Measurements from ENCODE around the gene N4BP2L2. TPM values are rescaled to one million over a fixed set of nuclear protein-coding genes. Genes with fewer than 3 reads are reported as not detected.

Gene N4BP2L2
- total RNA-seq, 1 experiment from 2014 or later, result 92.7 TPM

DNA sequence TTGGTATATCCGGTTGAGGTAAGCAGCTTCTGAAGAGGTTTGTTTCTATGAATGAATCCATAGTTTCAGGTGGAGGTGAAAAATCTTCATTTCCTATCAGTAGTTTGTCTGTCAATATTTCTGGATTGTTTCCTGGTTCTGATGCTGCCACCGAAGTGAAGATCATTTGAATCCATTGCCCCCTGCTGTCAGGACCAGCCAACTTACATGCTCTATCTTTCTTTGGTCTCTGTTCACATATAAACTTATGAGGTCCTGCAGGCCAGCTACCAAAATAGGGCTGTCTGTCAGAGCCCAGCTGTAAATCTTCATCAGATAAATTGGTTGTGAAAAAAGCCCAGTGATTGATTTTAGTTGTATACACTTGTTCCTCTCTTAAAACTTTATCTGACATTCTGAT is 95.5 kb downstream of the N4BP2L2 start:
- Histone ChIP-seq H3K27ac (ENCODE audit: low read depth, low read length) (no peak overlapping the region), H3K4me2 (ENCODE audit: low read length) (no peak overlapping the region), H3K27me3 (ENCODE audit: insufficient read depth, low read length) (no peaks in the 10 kb centered on the region), H3K4me1 (ENCODE audit: control insufficient read depth in 1 of 2, insufficient read depth in 2 of 2, low read length in 2 of 2) (no peaks in the 10 kb centered on the region), H3K9me3 (ENCODE audit: control insufficient read depth in 1 of 2, insufficient read depth in 1 of 2, low read depth in 1 of 2, low read length in 2 of 2) (no peaks in the 10 kb centered on the region), H3K4me3 (replicated peaks in 1 of 2; ENCODE audit: low read depth in 1 of 2, low read length in 2 of 2) (no peak overlapping the region), H3K36me3 (ENCODE audit: control insufficient read depth in 1 of 2, insufficient read depth in 2 of 2, low read length in 2 of 2) (no peaks in the 10 kb centered on the region; a peak in 1 of 4 replicates), H2AFZ (ENCODE audit: low read depth, low read length, poor library complexity, severe bottlenecking) (no peak overlapping the region), H3K79me2 (ENCODE audit: insufficient read depth, low read length) (no peaks in the 10 kb centered on the region), H4K20me1 (ENCODE audit: insufficient read depth) (no peaks in the 10 kb centered on the region), H3K9ac (ENCODE audit: low read length) (no peak overlapping the region), H3K9me2 (ENCODE audit: insufficient read depth) (no peaks in the 10 kb centered on the region)
- no TSS peak for BruUV-seq (replicated peaks)
- no peak for ATAC-seq
- RAD21 ChIA-PET (ENCODE audit: low non-redundant PET in 1 of 2, low total read pairs in 2 of 2, uncharacterized antibody in 2 of 2, unreplicated experiment in 2 of 2), result no interaction called here
- CTCF ChIA-PET, result interaction anchor here (1.0 kb wide), 1 partner anchor 533 kb away, joined by 3 read pairs; no protein-coding TSS in a partner anchor
- intact Hi-C loops (cut with micrococcal nuclease), result no loop called here
- peak; percentile 2 for DNase-seq (ENCODE audit: low read depth, low spot score)
- POLR2A ChIA-PET, result no interaction called here
- TF ChIP-seq, protein P1, sequence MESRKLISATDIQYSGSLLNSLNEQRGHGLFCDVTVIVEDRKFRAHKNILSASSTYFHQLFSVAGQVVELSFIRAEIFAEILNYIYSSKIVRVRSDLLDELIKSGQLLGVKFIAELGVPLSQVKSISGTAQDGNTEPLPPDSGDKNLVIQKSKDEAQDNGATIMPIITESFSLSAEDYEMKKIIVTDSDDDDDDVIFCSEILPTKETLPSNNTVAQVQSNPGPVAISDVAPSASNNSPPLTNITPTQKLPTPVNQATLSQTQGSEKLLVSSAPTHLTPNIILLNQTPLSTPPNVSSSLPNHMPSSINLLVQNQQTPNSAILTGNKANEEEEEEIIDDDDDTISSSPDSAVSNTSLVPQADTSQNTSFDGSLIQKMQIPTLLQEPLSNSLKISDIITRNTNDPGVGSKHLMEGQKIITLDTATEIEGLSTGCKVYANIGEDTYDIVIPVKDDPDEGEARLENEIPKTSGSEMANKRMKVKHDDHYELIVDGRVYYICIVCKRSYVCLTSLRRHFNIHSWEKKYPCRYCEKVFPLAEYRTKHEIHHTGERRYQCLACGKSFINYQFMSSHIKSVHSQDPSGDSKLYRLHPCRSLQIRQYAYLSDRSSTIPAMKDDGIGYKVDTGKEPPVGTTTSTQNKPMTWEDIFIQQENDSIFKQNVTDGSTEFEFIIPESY (IDR thresholded peaks at IDR 0.05; ENCODE audit: extremely low read depth, insufficient replicate concordance, low read length), result no peak
- TF ChIP-seq EZH2phosphoT487 (IDR thresholded peaks at IDR 0.05; ENCODE audit: borderline replicate concordance) (no peak), RAD21 (IDR thresholded peaks at IDR 0.05; ENCODE audit: low read depth) (peak; percentile 42), CBX3 (IDR thresholded peaks at IDR 0.05; ENCODE audit: low read depth) (no peak), ZNF274 (IDR thresholded peaks at IDR 0.05; ENCODE audit: low read depth, low read length) (no peak)
- TF ChIP-seq, protein P2, sequence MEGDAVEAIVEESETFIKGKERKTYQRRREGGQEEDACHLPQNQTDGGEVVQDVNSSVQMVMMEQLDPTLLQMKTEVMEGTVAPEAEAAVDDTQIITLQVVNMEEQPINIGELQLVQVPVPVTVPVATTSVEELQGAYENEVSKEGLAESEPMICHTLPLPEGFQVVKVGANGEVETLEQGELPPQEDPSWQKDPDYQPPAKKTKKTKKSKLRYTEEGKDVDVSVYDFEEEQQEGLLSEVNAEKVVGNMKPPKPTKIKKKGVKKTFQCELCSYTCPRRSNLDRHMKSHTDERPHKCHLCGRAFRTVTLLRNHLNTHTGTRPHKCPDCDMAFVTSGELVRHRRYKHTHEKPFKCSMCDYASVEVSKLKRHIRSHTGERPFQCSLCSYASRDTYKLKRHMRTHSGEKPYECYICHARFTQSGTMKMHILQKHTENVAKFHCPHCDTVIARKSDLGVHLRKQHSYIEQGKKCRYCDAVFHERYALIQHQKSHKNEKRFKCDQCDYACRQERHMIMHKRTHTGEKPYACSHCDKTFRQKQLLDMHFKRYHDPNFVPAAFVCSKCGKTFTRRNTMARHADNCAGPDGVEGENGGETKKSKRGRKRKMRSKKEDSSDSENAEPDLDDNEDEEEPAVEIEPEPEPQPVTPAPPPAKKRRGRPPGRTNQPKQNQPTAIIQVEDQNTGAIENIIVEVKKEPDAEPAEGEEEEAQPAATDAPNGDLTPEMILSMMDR (IDR thresholded peaks at IDR 0.05 in 2 of 3, conservative IDR thresholded peaks at IDR 0.05 in 1 of 3; ENCODE audit: borderline replicate concordance in 1 of 3, insufficient read depth in 1 of 3, low read depth in 2 of 3, low read length in 2 of 3), result peak; percentile 10 to 36 (median 27); a peak in 3 of 6 replicates

Data from HCT116 (cell line).